Mesendoderm (in vitro differentiated cells): ENCODE results near the gene LATS2.

Experiments used
- DNase-seq: peaks from one replicate; pipeline ENCODE4 v3.0.0; 2013
- H2AK5ac ChIP-seq: 2 replicates; pipeline ENCODE4 v1.6.1; 2013; ENCODE audit warnings: low read length, inconsistent platforms
- H2BK120ac ChIP-seq: 2 replicates; pipeline ENCODE4 v1.6.1; 2013; ENCODE audit warnings: low read depth, mild to moderate bottlenecking, low read length, moderate library complexity, mixed read lengths
- H2BK15ac ChIP-seq: replicated peaks from 2 replicates; pipeline ENCODE4 v1.6.1; 2013; ENCODE audit warnings: low read depth, mild to moderate bottlenecking, moderate library complexity
- H2BK5ac ChIP-seq: 2 replicates; pipeline ENCODE4 v1.6.1; 2013; ENCODE audit warnings: low read length, inconsistent platforms
- H3K18ac ChIP-seq: 2 replicates; pipeline ENCODE4 v1.6.1; 2013; ENCODE audit warnings: mild to moderate bottlenecking, low read length, mixed read lengths
- H3K23ac ChIP-seq: one replicate; pipeline ENCODE4 v1.6.1; 2013; ENCODE audit warnings: low read length
- H3K27ac ChIP-seq: 2 replicates; pipeline ENCODE4 v1.5.1; 2013; ENCODE audit warnings: low read depth, mild to moderate bottlenecking, inconsistent platforms, low read length, moderate library complexity
- H3K27me3 ChIP-seq: 2 replicates; pipeline ENCODE4 v1.6.1; 2013; ENCODE audit warnings: low read length, control low read depth, mild to moderate bottlenecking, inconsistent platforms; ENCODE audit not compliant: insufficient read depth, poor library complexity
- H3K36me3 ChIP-seq: 2 replicates; pipeline ENCODE4 v1.6.1; 2013; ENCODE audit warnings: low read length, inconsistent platforms; ENCODE audit not compliant: control insufficient read depth, insufficient read depth
- H3K4ac ChIP-seq: one replicate; pipeline ENCODE4 v1.6.1; 2013; ENCODE audit warnings: low read depth, mild to moderate bottlenecking, low read length, moderate library complexity
- H3K4me1 ChIP-seq: 2 replicates; pipeline ENCODE4 v1.6.1; 2013; ENCODE audit warnings: low read depth, low read length, inconsistent platforms; ENCODE audit not compliant: control insufficient read depth
- H3K4me2 ChIP-seq: 2 replicates; pipeline ENCODE4 v1.6.1; 2013; ENCODE audit warnings: low read length
- H3K4me3 ChIP-seq: 2 replicates; pipeline ENCODE4 v1.5.1; 2013; ENCODE audit warnings: mild to moderate bottlenecking, low read length
- H3K56ac ChIP-seq: one replicate; pipeline ENCODE4 v1.6.1; 2013; ENCODE audit warnings: low read length
- H3K79me1 ChIP-seq: 2 replicates; pipeline ENCODE4 v1.6.1; 2013; ENCODE audit warnings: low read length, inconsistent platforms
- H3K79me2 ChIP-seq: 2 replicates; pipeline ENCODE4 v1.6.1; 2013; ENCODE audit warnings: mild to moderate bottlenecking, low read length; ENCODE audit not compliant: control insufficient read depth, insufficient read depth
- H3K9ac ChIP-seq: 2 replicates; pipeline ENCODE4 v1.6.1; 2013; ENCODE audit warnings: low read length, inconsistent platforms
- H4K5ac ChIP-seq: one replicate; pipeline ENCODE4 v1.6.1; 2013; ENCODE audit warnings: low read length
- H4K8ac ChIP-seq: one replicate; pipeline ENCODE4 v1.6.1; 2013; ENCODE audit warnings: low read depth, mild to moderate bottlenecking, control low read depth, low read length, moderate library complexity
- WGBS: extraction: QIAGEN DNeasy Blood & Tissue Kit; methylation state at CpG from one replicate; pipeline ENCODE4 v1.1.7; 2013; ENCODE audit warnings: low lambda C conversion rate, missing lambda C conversion rate; ENCODE audit not compliant: insufficient coverage; ENCODE audit errors: extremely low coverage; 5-methylcytosine and 5-hydroxymethylcytosine counted together

LATS2 gene

DNA sequence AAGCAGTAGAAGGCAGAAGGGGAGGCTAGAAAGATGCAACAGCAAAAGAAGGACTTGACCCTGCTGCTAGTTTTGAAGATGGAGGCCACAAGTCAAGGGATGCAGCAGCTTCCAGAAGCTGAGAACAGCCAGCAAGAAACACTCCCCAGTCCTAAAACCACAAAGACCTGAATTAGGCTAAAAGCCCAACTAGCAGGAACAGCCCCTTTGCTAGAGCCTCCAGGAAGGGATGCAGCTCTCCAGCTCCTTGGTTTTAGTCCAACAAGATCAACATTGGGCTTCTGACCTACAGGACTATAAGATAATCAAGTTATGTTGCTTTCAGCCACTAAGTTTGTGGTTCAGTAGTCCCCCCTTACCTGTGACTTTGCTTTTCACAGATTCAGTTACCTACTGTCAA, 10.5 kb upstream of the LATS2 start:
- Histone ChIP-seq H2BK15ac (no peak overlapping the region), H3K79me1 (no peaks in the 10 kb centered on the region), H3K9ac (no peak overlapping the region), H4K5ac (no peak overlapping the region), H2AK5ac (no peak overlapping the region), H3K23ac (no peak overlapping the region), H3K4me1 (no peaks in the 10 kb centered on the region), H3K79me2 (no peaks in the 10 kb centered on the region), H3K4me2 (no peak overlapping the region), H2BK120ac (no peak overlapping the region), H3K18ac (no peak overlapping the region), H3K27ac (no peak overlapping the region), H2BK5ac (no peak overlapping the region), H3K36me3 (no peaks in the 10 kb centered on the region), H3K27me3 (no peaks in the 10 kb centered on the region), H3K4me3 (no peak overlapping the region), H3K4ac (no peak overlapping the region), H3K56ac (no peak overlapping the region), H4K8ac (no peak overlapping the region)
- no peak for DNase-seq

GRCh38 chr13:21071015-21071414, 9.6 kb upstream of the LATS2 start:
- no peak overlapping the region for H3K23ac ChIP-seq
- H3K36me3 ChIP-seq = no peaks in the 10 kb centered on the region
- H2BK120ac ChIP-seq = no peak overlapping the region
- no peaks in the 10 kb centered on the region for H3K79me1 ChIP-seq
- H2BK15ac ChIP-seq = no peak overlapping the region
- no peak overlapping the region for H3K9ac ChIP-seq
- no peak overlapping the region for H4K5ac ChIP-seq
- no peaks in the 10 kb centered on the region for H3K79me2 ChIP-seq
- no CpG with 5 or more reads among the region's 4 CpGs for WGBS
- H4K8ac ChIP-seq = no peak overlapping the region
- no peak overlapping the region for H3K4ac ChIP-seq
- H3K56ac ChIP-seq = no peak overlapping the region
- no peak overlapping the region for H3K4me3 ChIP-seq
- no peaks in the 10 kb centered on the region for H3K4me1 ChIP-seq
- no peak overlapping the region for H3K27ac ChIP-seq
- no peak overlapping the region for H2AK5ac ChIP-seq
- H2BK5ac ChIP-seq = no peak overlapping the region
- no peak overlapping the region for H3K18ac ChIP-seq
- no peak overlapping the region for H3K4me2 ChIP-seq
- H3K27me3 ChIP-seq = no peaks in the 10 kb centered on the region
- peak; percentile 55 for DNase-seq

DNA sequence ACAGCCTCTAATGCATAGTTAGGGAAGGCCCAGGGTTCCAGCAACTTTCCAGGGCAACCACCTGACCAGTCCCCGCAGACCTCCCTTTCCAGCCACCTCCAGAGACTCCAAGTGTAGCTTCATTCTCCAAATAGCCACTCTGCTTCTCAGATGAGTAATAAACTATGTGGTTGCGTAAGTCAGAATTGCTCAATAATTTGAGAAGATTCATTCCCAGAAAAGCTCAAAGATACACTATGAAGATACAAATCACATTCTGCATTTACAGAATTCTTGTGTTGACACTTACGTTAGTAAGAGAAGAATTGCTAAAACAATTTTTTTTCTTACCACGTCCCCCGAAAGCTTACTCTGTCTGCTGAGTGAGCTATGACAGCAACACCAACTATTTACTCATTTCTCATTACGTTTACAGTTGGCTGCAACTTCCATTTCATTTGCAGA, 8.2 kb upstream of the LATS2 start:
- no peaks in the 10 kb centered on the region for H3K79me1 ChIP-seq

GRCh38 chr13:21067848-21068247, 6.5 kb upstream of the LATS2 start:
- H4K8ac ChIP-seq = no peak overlapping the region
- no peaks in the 10 kb centered on the region for H3K36me3 ChIP-seq
- H2BK5ac ChIP-seq = no peak overlapping the region
- H3K4me2 ChIP-seq = no peak overlapping the region
- no peaks in the 10 kb centered on the region for H3K79me1 ChIP-seq
- no peak overlapping the region for H3K56ac ChIP-seq
- H3K4ac ChIP-seq = no peak overlapping the region
- no peaks in the 10 kb centered on the region for H3K4me1 ChIP-seq
- no peak overlapping the region for H2BK120ac ChIP-seq
- H3K27me3 ChIP-seq = no peaks in the 10 kb centered on the region
- no peak overlapping the region for H3K18ac ChIP-seq
- no peak overlapping the region for H4K5ac ChIP-seq
- H3K27ac ChIP-seq = no peak overlapping the region
- H2BK15ac ChIP-seq = no peak overlapping the region
- DNase-seq = no peak
- no peaks in the 10 kb centered on the region for H3K79me2 ChIP-seq
- H3K23ac ChIP-seq = no peak overlapping the region
- H2AK5ac ChIP-seq = no peak overlapping the region
- no peak overlapping the region for H3K4me3 ChIP-seq
- no CpG with 5 or more reads among the region's 4 CpGs for WGBS
- H3K9ac ChIP-seq = no peak overlapping the region

More for the DNA sequence above, 8.2 kb upstream of the LATS2 start:
- Histone ChIP-seq H2BK5ac (no peak overlapping the region), H3K23ac (no peak overlapping the region), H3K18ac (no peak overlapping the region), H3K4me2 (no peak overlapping the region), H2AK5ac (no peak overlapping the region), H3K56ac (no peak overlapping the region), H3K4me3 (no peak overlapping the region), H3K27ac (no peak overlapping the region), H4K8ac (no peak overlapping the region), H3K36me3 (no peaks in the 10 kb centered on the region), H3K4ac (no peak overlapping the region), H4K5ac (no peak overlapping the region), H3K79me2 (no peaks in the 10 kb centered on the region), H3K27me3 (no peaks in the 10 kb centered on the region), H2BK15ac (no peak overlapping the region), H2BK120ac (no peak overlapping the region), H3K4me1 (no peaks in the 10 kb centered on the region), H3K9ac (no peak overlapping the region)
- WGBS = no CpG with 5 or more reads among the region's 6 CpGs
- peak; percentile 56 for DNase-seq

DNA sequence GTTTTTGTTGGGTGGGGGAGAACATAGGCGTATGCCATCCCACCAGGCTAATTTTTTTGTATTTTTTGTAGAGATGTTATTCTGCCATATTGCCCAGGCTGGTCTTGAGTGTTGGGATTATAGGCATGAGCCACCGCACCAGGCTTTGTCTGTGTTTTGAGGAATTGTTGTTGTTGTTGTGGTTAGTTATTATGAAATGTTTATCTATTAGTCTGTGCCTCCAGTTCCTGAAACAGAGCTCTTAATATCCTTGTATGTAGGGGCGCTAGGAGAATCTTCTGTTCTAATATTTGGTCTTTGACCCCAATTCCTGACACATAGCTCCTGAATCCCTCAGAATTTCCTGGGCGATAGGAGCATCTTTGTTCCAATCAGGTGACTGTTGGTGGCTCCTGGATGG, 5.6 kb upstream of the LATS2 start:
- Histone ChIP-seq H3K4me3 (no peak overlapping the region), H3K27ac (no peak overlapping the region), H4K5ac (no peak overlapping the region), H2BK120ac (no peak overlapping the region), H2AK5ac (no peak overlapping the region), H3K23ac (no peak overlapping the region), H4K8ac (no peak overlapping the region), H3K56ac (no peak overlapping the region), H3K4me2 (no peak overlapping the region), H3K79me2 (no peaks in the 10 kb centered on the region), H3K9ac (no peak overlapping the region), H3K36me3 (no peaks in the 10 kb centered on the region), H2BK5ac (no peak overlapping the region), H3K79me1 (no peaks in the 10 kb centered on the region), H2BK15ac (no peak overlapping the region), H3K4me1 (no peaks in the 10 kb centered on the region), H3K4ac (peak overlapping the region; percentile 12), H3K18ac (no peak overlapping the region), H3K27me3 (no peaks in the 10 kb centered on the region)
- no peak for DNase-seq
- no CpG with 5 or more reads among the region's 4 CpGs for WGBS

GRCh38 chr13:21065686-21066085, 4.3 kb upstream of the LATS2 start:
- H3K27me3 ChIP-seq = no peaks in the 10 kb centered on the region
- no peak overlapping the region for H2BK5ac ChIP-seq
- H3K23ac ChIP-seq = no peak overlapping the region
- H2AK5ac ChIP-seq = no peak overlapping the region
- no peak overlapping the region for H3K4me2 ChIP-seq
- H3K79me1 ChIP-seq = no peaks in the 10 kb centered on the region
- H4K5ac ChIP-seq = no peak overlapping the region
- H2BK120ac ChIP-seq = no peak overlapping the region
- H3K36me3 ChIP-seq = no peaks in the 10 kb centered on the region
- H3K27ac ChIP-seq = no peak overlapping the region
- WGBS = no CpG with 5 or more reads among the region's 2 CpGs
- H3K4me3 ChIP-seq = no peak overlapping the region
- DNase-seq = no peak
- no peak overlapping the region for H3K18ac ChIP-seq
- H2BK15ac ChIP-seq = no peak overlapping the region
- no peak overlapping the region for H4K8ac ChIP-seq
- H3K56ac ChIP-seq = no peak overlapping the region
- no peak overlapping the region for H3K9ac ChIP-seq
- H3K79me2 ChIP-seq = no peaks in the 10 kb centered on the region
- no peak overlapping the region for H3K4ac ChIP-seq
- H3K4me1 ChIP-seq = no peaks in the 10 kb centered on the region
